ENCODE data around the gene SUN3. TPM values are rescaled to one million over a fixed set of nuclear protein-coding genes. Genes with fewer than 3 reads are reported as not detected.

Gene SUN3
- total RNA-seq, 1 experiment from 2014 or later: not detected

GRCh38 chr7:48004638-48005037, 24.3 kb downstream of the SUN3 start:
- no peak overlapping the region for H2BK5ac ChIP-seq (ENCODE audit: insufficient read length, low read length)
- H3K27ac ChIP-seq (ENCODE audit: insufficient read length, low read depth, low read length): no peak overlapping the region
- peak overlapping the region; percentile 84 for H2AFZ ChIP-seq (ENCODE audit: low read length)
- H2BK20ac ChIP-seq (ENCODE audit: low read depth, low read length, poor library complexity, severe bottlenecking): no peak overlapping the region
- H3K23ac ChIP-seq (ENCODE audit: insufficient read length, low read depth, low read length): no peak overlapping the region
- no peak overlapping the region for H4K91ac ChIP-seq (ENCODE audit: insufficient read length, low read depth, low read length)
- H3K27me3 Mint-ChIP-seq (ENCODE audit: low read depth): no peaks in the 10 kb centered on the region
- TF ChIP-seq CTCF (conservative IDR thresholded peaks at IDR 0.05): no peak
- H2BK120ac ChIP-seq (ENCODE audit: low read depth, low read length, poor library complexity, severe bottlenecking): no peak overlapping the region
- H3K4me1 ChIP-seq (ENCODE audit: insufficient read depth, low read length): no peaks in the 10 kb centered on the region
- no peak overlapping the region for H3K4me2 ChIP-seq (ENCODE audit: insufficient read depth, insufficient read length, low read length)
- no peak overlapping the region for H2BK12ac ChIP-seq (ENCODE audit: insufficient read length, low read depth, low read length)
- H3K4me3 Mint-ChIP-seq: no peak overlapping the region
- DNase-seq: no peak
- H3K27me3 ChIP-seq (ENCODE audit: insufficient read depth, low read length): no peaks in the 10 kb centered on the region
- no peak overlapping the region for H3T11ph ChIP-seq (ENCODE audit: low read length)
- H4K8ac ChIP-seq (replicated peaks; ENCODE audit: insufficient read length, low read depth, low read length): no peak overlapping the region
- no CpG with 5 or more reads among the region's 5 CpGs for WGBS (ENCODE audit: extremely low coverage, insufficient read length, low lambda C conversion rate)
- H3K18ac ChIP-seq (ENCODE audit: insufficient read length, low read depth, low read length): no peak overlapping the region
- H3K23me2 ChIP-seq (ENCODE audit: insufficient read length, low read depth, low read length, poor library complexity, severe bottlenecking): no peaks in the 10 kb centered on the region
- H3K56ac ChIP-seq (ENCODE audit: insufficient read length, low read depth, low read length): no peak overlapping the region
- peaks cover 0 to 5% (median 0%) of the 10 kb centered on the region in 3 experiments; a peak in 1 of 7 replicates for H3K36me3 Mint-ChIP-seq (ENCODE audit: insufficient read depth in 1 of 3, low read depth in 3 of 3)
- no peak overlapping the region for H3K4ac ChIP-seq (ENCODE audit: low read depth, low read length)
- H2AK5ac ChIP-seq (ENCODE audit: insufficient read length, low read length): no peak overlapping the region
- H2BK15ac ChIP-seq (ENCODE audit: low read depth, low read length): no peak overlapping the region
- no peaks in the 10 kb centered on the region for H3K9me3 ChIP-seq (ENCODE audit: control insufficient read depth, low read depth, low read length)
- H3K14ac ChIP-seq (ENCODE audit: insufficient read depth, low read length): no peak overlapping the region
- H4K20me1 ChIP-seq (ENCODE audit: control insufficient read depth, insufficient read depth, insufficient read length): no peaks in the 10 kb centered on the region
- H3K79me1 ChIP-seq (ENCODE audit: insufficient read depth, low read depth, low read length, poor library complexity, severe bottlenecking): no peaks in the 10 kb centered on the region
- no peak overlapping the region for H4K5ac ChIP-seq (ENCODE audit: insufficient read length, low read depth, low read length)
- H3K79me2 ChIP-seq (ENCODE audit: insufficient read depth, low read length): no peaks in the 10 kb centered on the region
- H3K9me3 Mint-ChIP-seq: peaks cover 0 to 5% of the 10 kb centered on the region in 2 experiments; a peak in 2 of 5 replicates
- H3K27ac Mint-ChIP-seq: peak overlapping the region in 1 of 3 experiments; percentile 31; a peak in 2 of 7 replicates
- H3K4me1 Mint-ChIP-seq: peaks cover 11 to 12% of the 10 kb centered on the region in 2 experiments
- H3K9ac ChIP-seq (ENCODE audit: extremely low read depth, insufficient read length, low read length): no peak overlapping the region
